Kidney tubule cell (primary cell): ENCODE measurements around the gene NOXA1.

Source experiments
- DNase-seq: peaks from one replicate; pipeline ENCODE4 v3.0.0-alpha.2; 2018; ENCODE audit warnings: low spot score

The NOXA1 gene

GRCh38 chr9:137387891-137388560, 35.2 kb upstream of the NOXA1 start:
- DNase-seq: no peak

- no peak for DNase-seq
Observed at GRCh38 chr9:137388589-137389427, 34.4 kb upstream of the NOXA1 start.

- no peak for DNase-seq
Observed at GRCh38 chr9:137389428-137389746, 33.8 kb upstream of the NOXA1 start.

GRCh38 chr9:137390553-137391410, 32.4 kb upstream of the NOXA1 start:
- no peak for DNase-seq

- DNase-seq: no peak
Observed at GRCh38 chr9:137391411-137391754, 31.8 kb upstream of the NOXA1 start.

GRCh38 chr9:137392232-137393007, 30.8 kb upstream of the NOXA1 start:
- DNase-seq: no peak

- no peak for DNase-seq
Observed at GRCh38 chr9:137393176-137394150, 29.7 kb upstream of the NOXA1 start.

- no peak for DNase-seq
Observed at GRCh38 chr9:137394866-137395665, 28.1 kb upstream of the NOXA1 start.

- DNase-seq: no peak
Observed at GRCh38 chr9:137395666-137396010, 27.6 kb upstream of the NOXA1 start.

- no peak for DNase-seq
Observed at GRCh38 chr9:137396227-137396626, 27.0 kb upstream of the NOXA1 start.

- no peak for DNase-seq
Observed at GRCh38 chr9:137396634-137397367, 26.4 kb upstream of the NOXA1 start.

GRCh38 chr9:137397675-137398423, 25.3 kb upstream of the NOXA1 start:
- DNase-seq: no peak

- DNase-seq: no peak
Observed at GRCh38 chr9:137398561-137399468, 24.4 kb upstream of the NOXA1 start.

GRCh38 chr9:137402746-137403145, 20.4 kb upstream of the NOXA1 start:
- no peak for DNase-seq

- no peak for DNase-seq
Observed at GRCh38 chr9:137403269-137403668, 19.9 kb upstream of the NOXA1 start.

- DNase-seq: no peak
Observed at GRCh38 chr9:137404961-137405567, 18.1 kb upstream of the NOXA1 start.

GRCh38 chr9:137405677-137406081, 17.5 kb upstream of the NOXA1 start:
- no peak for DNase-seq
